Central memory CD4-positive, alpha-beta T cell (primary cell): ENCODE measurements around the gene TDRD9.
A peak's percentile ranks its signal among the peaks of the same experiment; 100 is the strongest.

Experiments used
- DNase-seq: peaks from one replicate; pipeline ENCODE4 v3.0.0; 2022

The TDRD9 gene

GRCh38 chr14:104069541-104069940, 141.3 kb downstream of the TDRD9 start:
- no peak for DNase-seq

GRCh38 chr14:104072586-104072985, 144.3 kb downstream of the TDRD9 start:
- DNase-seq = no peak

- DNase-seq = no peak
Measured at GRCh38 chr14:104073764-104074163, 145.5 kb downstream of the TDRD9 start.

- DNase-seq = no peak
Measured at GRCh38 chr14:104075530-104076151, 147.4 kb downstream of the TDRD9 start.

GRCh38 chr14:104076743-104077142, 148.5 kb downstream of the TDRD9 start:
- peak; percentile 35 for DNase-seq

- DNase-seq = peak; percentile 81
Measured at GRCh38 chr14:104078031-104078455, 149.8 kb downstream of the TDRD9 start.

GRCh38 chr14:104080376-104081260, 152.4 kb downstream of the TDRD9 start:
- no peak for DNase-seq

- DNase-seq = no peak
Measured at GRCh38 chr14:104081261-104081835, 153.1 kb downstream of the TDRD9 start.

- no peak for DNase-seq
Measured at GRCh38 chr14:104081951-104082464, 153.8 kb downstream of the TDRD9 start.

GRCh38 chr14:104082807-104083206, 154.6 kb downstream of the TDRD9 start:
- no peak for DNase-seq

GRCh38 chr14:104084251-104085002, 156.2 kb downstream of the TDRD9 start:
- DNase-seq = no peak

GRCh38 chr14:104085032-104085888, 157.0 kb downstream of the TDRD9 start, which contains the start of gene ASPG:
Gene ASPG, plus strand, starts transcription at chr14:104085700. Its CDS starts 71 bp downstream, at chr14:104085771.
- DNase-seq = no peak

GRCh38 chr14:104085889-104086201, 157.6 kb downstream of the TDRD9 start:
- no peak for DNase-seq

- no peak for DNase-seq
Measured at GRCh38 chr14:104086210-104086660, 158.0 kb downstream of the TDRD9 start.

GRCh38 chr14:104086661-104087461, 158.6 kb downstream of the TDRD9 start:
- DNase-seq = no peak

- no peak for DNase-seq
Measured at GRCh38 chr14:104087505-104087904, 159.2 kb downstream of the TDRD9 start.

GRCh38 chr14:104087981-104088850, 160.0 kb downstream of the TDRD9 start:
- no peak for DNase-seq

- no peak for DNase-seq
Measured at GRCh38 chr14:104090071-104090748, 162.0 kb downstream of the TDRD9 start.
